B cell (primary cell): ENCODE results near the gene AGXT.
"Not testable (repeated sequence)": the region's sequence is repeated elsewhere in the genome, so short reads cannot be mapped to it uniquely, and the experiment has no call there.

Experiments used
- EZH2 ChIP-seq: IDR thresholded peaks from 2 replicates; pipeline ENCODE4 v1.6.1; 2012; ENCODE audit warnings: borderline replicate concordance, low read depth, mild to moderate bottlenecking, moderate library complexity, low read length; ENCODE audit not compliant: insufficient read depth, poor library complexity, severe bottlenecking
- TF ChIP-seq, protein P1 (sequence below): fragments of 200-600 bp; IDR thresholded peaks from one replicate; pipeline ENCODE4 v1.8.0; 2022; ENCODE audit warnings: antibody characterized with exemption, mild to moderate bottlenecking

DNA sequence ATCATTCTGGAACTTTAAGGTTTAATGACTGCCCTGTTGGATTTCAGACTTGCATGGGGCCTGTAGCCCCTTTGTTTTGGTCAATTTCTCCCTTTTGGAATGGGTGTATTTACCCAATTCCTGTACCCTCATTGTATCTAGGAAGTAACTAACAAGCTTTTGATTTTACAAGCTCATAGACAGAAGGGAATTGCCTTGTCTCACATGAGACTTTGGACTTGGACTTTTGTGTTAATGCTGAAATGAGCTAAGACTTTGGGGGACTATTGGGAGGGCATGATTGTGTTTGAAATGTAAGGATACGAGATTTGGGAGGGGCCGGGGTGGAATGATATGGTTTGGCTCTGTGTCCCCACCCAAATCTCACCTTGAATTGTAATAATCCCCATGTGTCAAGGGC, 22.3 kb upstream of the AGXT start:
- TF ChIP-seq, protein P1, sequence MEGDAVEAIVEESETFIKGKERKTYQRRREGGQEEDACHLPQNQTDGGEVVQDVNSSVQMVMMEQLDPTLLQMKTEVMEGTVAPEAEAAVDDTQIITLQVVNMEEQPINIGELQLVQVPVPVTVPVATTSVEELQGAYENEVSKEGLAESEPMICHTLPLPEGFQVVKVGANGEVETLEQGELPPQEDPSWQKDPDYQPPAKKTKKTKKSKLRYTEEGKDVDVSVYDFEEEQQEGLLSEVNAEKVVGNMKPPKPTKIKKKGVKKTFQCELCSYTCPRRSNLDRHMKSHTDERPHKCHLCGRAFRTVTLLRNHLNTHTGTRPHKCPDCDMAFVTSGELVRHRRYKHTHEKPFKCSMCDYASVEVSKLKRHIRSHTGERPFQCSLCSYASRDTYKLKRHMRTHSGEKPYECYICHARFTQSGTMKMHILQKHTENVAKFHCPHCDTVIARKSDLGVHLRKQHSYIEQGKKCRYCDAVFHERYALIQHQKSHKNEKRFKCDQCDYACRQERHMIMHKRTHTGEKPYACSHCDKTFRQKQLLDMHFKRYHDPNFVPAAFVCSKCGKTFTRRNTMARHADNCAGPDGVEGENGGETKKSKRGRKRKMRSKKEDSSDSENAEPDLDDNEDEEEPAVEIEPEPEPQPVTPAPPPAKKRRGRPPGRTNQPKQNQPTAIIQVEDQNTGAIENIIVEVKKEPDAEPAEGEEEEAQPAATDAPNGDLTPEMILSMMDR = not testable (repeated sequence)
- TF ChIP-seq EZH2 = not testable (repeated sequence)
